HG02571 (cell line): Measurements from ENCODE around the gene CYS1.
"Not testable (repeated sequence)": the region's sequence is repeated elsewhere in the genome, so short reads cannot be mapped to it uniquely, and the experiment has no call there.

Source experiments
- ATAC-seq: cut with Tn5 transposase; IDR thresholded peaks from one replicate; pipeline ENCODE4 v1.9.1; 2021; ENCODE audit warnings: mild to moderate bottlenecking, moderate library complexity; ENCODE audit not compliant: unreplicated experiment

CYS1 gene

GRCh38 chr2:10016001-10016801 is 64.0 kb downstream of the CYS1 start:
- no peak for ATAC-seq

GRCh38 chr2:10015376-10015989 is 64.7 kb downstream of the CYS1 start:
- not testable (repeated sequence) for ATAC-seq

GRCh38 chr2:10014418-10015190 is 65.6 kb downstream of the CYS1 start:
- ATAC-seq: no peak

- ATAC-seq: not testable (repeated sequence)
Observed at GRCh38 chr2:10013651-10014417, 66.4 kb downstream of the CYS1 start.

GRCh38 chr2:10012963-10013461 is 67.2 kb downstream of the CYS1 start:
- no peak for ATAC-seq

GRCh38 chr2:10012366-10012962 is 67.7 kb downstream of the CYS1 start:
- ATAC-seq: not testable (repeated sequence)

GRCh38 chr2:10011606-10012325 is 68.4 kb downstream of the CYS1 start:
- ATAC-seq: not testable (repeated sequence)

- not testable (repeated sequence) for ATAC-seq
Observed at GRCh38 chr2:10010861-10011605, 69.2 kb downstream of the CYS1 start.

- no peak for ATAC-seq
Observed at GRCh38 chr2:10009811-10010781, 70.1 kb downstream of the CYS1 start.

GRCh38 chr2:10009271-10009810 is 70.9 kb downstream of the CYS1 start:
- ATAC-seq: no peak

- ATAC-seq: no peak
Observed at GRCh38 chr2:10008809-10009176, 71.4 kb downstream of the CYS1 start.

GRCh38 chr2:10007921-10008808 is 72.0 kb downstream of the CYS1 start:
- ATAC-seq: no peak

GRCh38 chr2:10007435-10007834 is 72.8 kb downstream of the CYS1 start:
- no peak for ATAC-seq
